Left forelimb (tissue), 1 donor: ENCODE results near the gene NTSR1.

Experiments used
- DNase-seq: peaks from one replicate; pipeline ENCODE4 v3.0.0-alpha.2; 2018; ENCODE audit warnings: low spot score

Gene NTSR1

DNA sequence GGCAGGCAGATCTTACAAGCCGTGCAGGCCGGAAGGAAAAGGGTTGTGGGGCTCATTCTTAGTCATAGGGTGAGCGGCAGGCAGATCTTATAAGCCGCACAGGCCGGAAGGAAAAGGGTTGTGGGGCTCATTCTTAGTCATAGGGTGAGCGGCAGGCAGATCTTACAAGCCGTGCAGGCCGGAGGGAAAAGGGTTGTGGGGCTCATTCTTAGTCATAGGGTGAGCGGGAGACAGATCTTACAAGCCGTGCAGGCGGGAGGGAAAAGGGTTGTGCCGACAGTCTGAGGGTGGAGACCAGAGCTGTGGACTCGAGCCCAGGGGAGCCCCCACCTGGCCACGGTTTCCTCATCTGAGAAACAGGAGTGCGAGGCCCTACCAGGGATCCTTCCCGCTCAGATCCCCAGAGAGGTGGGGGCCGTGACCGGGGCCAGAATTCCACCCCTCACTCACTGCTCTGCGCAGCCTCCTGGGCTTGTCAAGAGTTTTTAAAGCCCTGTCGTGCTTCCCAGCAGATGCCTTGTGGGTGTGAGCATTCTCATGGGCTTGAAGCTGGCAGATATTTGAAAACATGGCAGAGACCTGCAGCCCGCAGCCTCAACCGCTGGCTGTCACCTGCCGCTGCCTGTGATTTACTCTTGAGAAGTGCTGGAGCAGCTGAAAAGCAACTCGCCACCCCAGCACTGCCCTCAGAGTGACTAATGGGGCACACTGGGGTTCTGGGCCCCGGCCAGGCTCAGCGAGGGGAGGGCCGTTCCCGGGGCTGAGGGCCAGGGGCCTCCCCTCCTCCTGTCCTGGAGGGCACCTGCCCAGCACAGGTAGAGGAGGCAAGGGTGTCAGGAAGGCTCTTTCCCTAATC, 31.9 kb downstream of the NTSR1 start:
- peak; percentile 55 for DNase-seq

DNA sequence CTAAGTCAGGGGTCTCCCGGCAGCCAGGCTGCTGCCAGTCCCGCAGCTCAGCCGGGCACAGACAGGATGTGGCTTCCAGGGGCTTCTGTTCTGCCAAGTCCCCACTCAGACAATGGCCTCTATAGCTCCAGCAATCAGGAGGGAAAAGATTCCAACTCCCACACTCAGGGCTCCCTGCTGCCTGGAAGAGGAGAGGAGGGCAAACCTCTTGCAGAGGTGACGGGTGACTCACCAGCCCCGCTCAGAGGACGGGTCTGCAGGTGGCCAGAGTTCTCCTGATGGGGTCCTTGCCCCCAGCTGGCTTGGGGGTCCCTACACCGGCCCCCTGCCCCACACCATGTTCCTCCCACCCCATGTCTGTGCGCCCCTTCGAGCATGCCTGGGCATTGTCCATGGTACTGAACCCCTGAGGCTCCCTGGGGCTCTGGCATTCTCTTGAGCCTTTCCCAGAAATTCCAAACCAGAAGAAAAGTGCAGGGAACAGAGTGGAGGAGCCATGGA, 32.6 kb downstream of the NTSR1 start:
- peak; percentile 66 for DNase-seq

DNA sequence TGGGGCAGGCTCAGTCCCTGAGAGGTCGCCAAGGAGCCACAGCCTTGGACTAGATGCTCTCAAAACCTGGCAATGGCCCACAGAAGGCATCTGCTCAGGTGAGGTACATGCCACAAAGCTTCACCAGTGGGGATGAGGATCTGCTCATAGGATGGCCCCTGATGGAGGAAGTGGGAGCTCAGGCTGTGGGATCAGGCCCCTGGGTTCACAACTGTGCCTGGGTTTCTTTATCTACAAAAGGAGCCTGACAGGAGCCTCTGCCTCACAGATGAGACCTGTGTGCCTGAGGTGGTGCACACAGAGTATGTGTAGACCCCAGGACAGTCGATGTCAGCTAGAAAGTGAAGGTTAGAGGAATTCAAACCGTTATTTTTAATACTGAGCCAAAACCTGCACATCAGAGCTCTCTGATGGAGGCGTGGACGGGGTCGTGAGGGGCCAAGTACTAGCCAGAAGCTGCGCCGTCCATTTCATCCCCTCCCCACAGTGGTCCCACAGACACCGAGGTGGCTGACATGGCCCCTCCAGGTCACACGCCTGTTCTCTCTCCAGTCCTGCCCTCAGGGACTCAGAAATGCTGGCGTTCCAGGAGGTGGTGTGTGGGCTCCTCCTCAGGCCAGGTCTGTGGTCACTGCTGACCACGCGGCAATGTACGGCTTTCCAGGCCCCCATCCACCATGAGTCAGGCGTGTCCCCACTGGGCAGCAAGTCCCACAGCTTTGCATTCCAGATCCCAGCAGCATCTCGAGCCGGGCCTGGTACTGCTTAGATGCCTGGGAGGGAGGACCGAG, 33.3 kb downstream of the NTSR1 start:
- no peak for DNase-seq

DNA sequence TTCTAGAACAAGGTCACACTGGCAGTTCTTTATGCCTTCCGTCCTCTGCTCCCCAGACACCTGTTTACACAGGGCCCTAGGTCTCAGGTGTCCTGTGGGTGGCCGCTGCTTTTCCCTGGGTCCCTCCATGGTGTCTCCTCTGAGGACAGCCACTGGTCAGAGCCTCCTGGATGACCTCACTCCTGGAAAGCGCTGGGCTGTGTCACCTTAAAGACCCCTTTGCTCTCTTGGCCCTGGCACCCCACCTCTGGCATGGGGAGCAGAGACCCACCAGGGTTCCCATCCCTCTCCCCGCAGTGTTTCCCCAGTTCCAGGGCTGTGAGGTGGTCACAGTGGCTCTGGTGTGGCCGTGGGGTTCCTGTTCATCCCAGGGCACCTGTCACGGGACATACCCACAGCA, 33.9 kb downstream of the NTSR1 start:
- DNase-seq = peak; percentile 11

- no peak for DNase-seq
Observed at GRCh38 chr20:62742979-62743776, 34.5 kb downstream of the NTSR1 start.

DNA sequence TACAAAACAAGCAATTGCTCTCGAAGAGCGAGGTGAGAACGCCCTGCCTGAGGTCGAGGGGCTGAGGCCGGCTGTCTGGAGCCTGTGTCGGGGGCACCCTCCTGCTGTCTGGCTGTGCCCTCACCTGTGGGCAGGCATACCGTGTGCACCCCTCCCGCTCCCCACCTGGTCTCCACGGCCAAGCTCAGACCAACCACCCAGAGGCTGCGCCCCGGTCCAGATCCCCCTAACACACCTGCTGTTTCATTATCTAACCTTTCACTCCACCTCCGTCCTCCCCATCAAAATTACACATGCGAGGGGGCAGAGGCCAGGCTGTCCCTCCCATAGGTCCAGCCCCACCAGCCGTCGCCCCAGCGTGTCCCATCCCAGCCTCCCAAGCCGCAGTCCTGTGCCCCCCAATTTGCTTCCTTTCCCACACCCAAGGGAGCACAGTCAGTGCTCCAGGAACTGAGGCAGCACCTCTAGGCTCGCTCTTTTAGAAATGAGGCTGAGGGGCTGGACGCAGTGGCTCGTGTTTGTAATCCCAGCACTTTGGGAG, 35.2 kb downstream of the NTSR1 start:
- no peak for DNase-seq

DNA sequence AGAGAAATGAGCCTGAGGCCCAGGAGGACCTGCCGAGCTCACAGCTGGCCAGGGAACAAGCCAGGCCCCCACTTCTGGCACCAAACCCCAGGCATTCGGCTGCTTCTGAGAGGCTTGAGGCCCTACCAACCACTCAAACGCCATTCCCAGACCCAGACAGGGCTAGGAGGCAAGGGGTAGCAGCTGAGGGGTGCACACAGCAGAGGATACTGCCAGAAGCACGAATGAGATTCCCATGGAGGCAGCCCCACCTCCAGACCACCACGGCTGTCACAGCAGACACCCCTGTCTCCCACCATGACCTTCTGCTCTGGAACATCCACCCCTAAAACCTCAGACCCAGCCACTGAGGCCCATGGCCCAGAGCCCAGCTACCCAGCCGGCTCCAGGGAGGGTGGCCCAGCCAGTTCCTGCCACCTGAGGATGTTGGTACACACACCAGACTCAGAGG, 36.1 kb downstream of the NTSR1 start:
- DNase-seq = peak; percentile 50

DNA sequence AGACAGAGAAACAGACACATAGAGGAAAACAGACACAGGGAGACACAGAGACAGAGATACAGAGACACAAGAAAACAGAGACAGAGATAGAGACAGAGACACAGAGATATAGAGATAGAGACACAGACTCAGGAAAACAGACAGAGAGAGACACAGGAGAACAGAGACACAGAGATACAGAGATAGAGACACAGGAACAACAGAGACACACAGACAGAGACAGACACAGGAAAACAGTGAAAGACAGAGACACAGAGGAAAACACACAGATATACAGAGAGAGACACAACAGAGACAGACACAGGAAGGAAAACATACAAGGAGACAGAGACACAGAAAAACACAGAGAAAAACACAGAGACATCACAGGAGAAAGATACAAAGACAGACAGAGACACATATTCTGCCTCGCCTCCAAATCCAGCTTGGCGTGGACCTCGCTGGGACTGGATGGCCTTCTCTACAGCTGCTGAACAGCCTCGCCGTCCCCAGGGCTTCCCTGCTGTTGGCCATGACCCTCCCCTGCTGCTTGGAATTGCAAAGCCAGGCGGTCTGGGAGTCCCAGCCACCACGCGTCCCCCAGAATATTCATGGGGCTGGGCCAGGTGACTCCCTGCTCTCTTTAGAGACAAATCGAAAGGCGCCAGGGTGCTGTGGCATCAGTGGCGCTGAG, 36.8 kb downstream of the NTSR1 start:
- DNase-seq = no peak

DNA sequence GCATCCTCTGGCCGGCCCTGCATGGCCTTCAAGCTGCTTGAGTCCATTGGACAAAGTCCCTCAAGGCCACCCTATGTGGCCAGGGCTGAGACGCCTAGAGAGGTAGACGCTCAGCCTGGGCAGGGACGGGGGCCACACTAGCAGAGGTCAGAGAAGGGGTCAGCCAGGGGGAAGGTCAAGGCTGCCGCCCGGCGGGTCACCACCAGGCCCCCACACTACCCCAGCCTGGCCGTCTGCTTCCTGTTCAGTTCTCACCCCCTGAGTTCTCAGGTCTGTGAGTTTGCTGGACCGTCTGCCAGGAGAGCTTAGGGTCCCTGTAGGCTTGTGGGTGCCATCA, 37.3 kb downstream of the NTSR1 start:
- DNase-seq = no peak

DNA sequence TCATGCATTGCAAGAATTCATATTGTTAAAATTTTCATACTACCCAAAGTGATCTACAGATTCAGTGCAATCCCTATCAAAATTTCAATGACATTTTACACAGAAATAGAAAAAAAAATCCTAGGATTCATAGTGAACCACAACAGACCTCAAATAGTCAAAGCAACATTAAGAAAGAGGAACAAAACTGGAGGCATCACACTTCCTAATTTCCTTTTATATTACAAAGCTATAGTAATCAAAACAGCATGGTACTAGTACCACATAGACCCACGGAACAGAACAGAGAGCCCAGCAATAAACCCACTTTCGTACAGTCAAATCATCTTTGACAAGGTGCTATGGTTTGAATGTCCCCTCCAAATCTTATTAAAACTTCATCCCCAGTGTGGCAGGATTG, 39.7 kb downstream of the NTSR1 start:
- no peak for DNase-seq

DNA sequence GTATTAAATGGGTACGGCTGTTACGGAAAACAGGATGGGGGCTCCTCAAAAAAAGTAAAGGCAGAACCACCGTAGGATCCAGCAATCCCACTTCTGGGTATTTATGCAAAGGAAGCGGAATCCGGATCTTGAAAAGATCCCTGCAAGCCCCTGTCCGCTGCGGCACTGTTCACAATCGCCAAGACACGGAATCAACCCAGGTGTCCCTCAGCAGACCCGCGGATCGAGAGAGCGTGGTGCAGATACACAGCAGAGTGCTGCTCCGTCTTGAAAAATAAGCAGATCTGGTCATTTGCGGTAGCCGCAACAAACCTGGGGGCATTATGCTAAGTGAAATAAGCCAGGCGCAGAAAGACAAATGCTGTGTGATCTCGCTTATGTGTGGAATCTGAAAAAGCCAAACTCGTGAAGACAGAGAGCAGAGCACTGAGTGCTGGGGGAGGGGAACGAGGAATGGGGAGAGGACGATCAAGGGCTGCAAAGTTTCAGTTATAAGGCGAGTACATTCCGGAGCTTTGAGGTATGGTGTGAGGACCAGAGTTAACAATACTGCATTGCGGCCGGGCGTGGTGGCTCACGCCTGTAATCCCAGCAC, 41.3 kb downstream of the NTSR1 start:
- no peak for DNase-seq

DNA sequence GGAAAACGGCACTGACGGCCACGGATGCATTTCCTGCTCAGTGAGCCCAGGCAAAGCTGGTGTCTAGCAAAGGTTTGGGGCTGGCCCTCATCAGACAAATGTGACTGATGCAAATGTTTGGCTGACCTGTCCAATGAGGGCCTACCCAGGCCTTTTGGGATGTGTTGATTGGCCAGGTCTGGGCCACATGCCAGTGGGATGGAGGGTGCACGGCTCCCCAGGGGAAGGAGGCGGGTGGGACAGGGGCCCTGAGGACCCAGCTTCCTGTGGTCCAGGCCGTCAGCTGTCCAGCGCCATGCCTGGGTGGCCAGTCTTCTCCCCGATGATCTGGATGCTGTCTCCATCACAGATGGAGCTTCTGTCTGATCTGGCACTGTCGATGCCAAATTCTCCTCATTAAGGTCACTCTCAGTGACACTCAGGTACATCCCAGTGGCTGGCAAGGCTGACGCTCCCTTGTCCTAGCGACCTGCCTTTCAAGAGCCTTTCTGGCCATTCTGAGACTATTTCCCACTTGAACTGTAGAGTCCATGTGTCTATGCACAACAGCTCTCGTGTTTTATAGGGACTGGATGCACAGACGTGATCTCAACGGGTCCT, 43.0 kb downstream of the NTSR1 start:
- DNase-seq = no peak

GRCh38 chr20:62752181-62752670, 43.6 kb downstream of the NTSR1 start:
- DNase-seq = no peak

GRCh38 chr20:62752671-62753501, 44.2 kb downstream of the NTSR1 start:
- no peak for DNase-seq

- DNase-seq = no peak
Observed at GRCh38 chr20:62753626-62754025, 45.0 kb downstream of the NTSR1 start.

GRCh38 chr20:62754122-62754990, 45.7 kb downstream of the NTSR1 start:
- no peak for DNase-seq

DNA sequence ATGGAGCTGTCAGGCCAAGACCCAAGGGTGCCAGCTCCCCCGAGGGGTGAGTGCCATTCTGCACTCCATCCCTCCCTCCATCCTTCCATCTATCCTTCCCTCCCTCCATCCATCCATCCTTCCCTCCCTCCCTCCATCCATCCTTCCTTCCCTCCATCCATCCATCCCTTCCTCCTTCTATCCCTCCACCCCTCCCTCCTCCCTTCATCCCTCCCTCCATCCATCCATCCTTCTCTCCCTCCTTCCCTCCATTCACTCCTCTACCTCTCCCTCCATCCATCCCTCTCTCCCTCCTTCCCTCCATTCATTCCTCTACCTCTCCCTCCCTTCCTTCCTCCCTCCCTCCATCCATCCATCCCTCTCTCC, 46.3 kb downstream of the NTSR1 start:
- DNase-seq = no peak
